HepG2 (cell line): ENCODE measurements around the gene PIK3R3. TPM values are rescaled to one million over a fixed set of nuclear protein-coding genes. Genes with fewer than 3 reads are reported as not detected.

Experiments
- AGO2 ChIP-seq: fragments of 200-400 bp; formaldehyde crosslinking; optimal IDR thresholded peaks from 2 replicates; pipeline ENCODE3; 2017; ENCODE audit warnings: mild to moderate bottlenecking, low read depth, low read length, moderate library complexity
- ATF7-NPFF ChIP-seq: sonication (generic); formaldehyde crosslinking; IDR thresholded peaks from 2 replicates; pipeline ENCODE4 v1.8.1; 2023; ENCODE audit warnings: mild to moderate bottlenecking, low read depth, missing genetic modification reagents, moderate library complexity
- CBX2 ChIP-seq, 2 experiments: fragments of 200-600 bp in 1 of 2; sonication (generic); formaldehyde crosslinking in 1 of 2; IDR thresholded peaks; 2 replicates each; pipeline versions ENCODE4 v1.7.0 to v1.8.1; 2018 to 2022; ENCODE audit warnings: low read depth in 2 of 2, low read length in 1 of 2, mild to moderate bottlenecking in 1 of 2, missing genetic modification reagents in 1 of 2
- CHD4 ChIP-seq: fragments of 200-600 bp; sonication (generic); IDR thresholded peaks from 2 replicates; pipeline ENCODE4 v1.7.0; 2017; ENCODE audit warnings: mild to moderate bottlenecking, low read length, borderline replicate concordance
- DMTF1 ChIP-seq: sonication (generic); formaldehyde crosslinking; IDR thresholded peaks from 2 replicates; pipeline ENCODE4 v1.4.0; 2020; ENCODE audit warnings: mild to moderate bottlenecking, missing genetic modification reagents
- DNMT3B ChIP-seq: conservative IDR thresholded peaks from 2 replicates; pipeline ENCODE4 v1.6.1; 2016; ENCODE audit warnings: missing biosample characterization, control low read depth
- HDAC2 ChIP-seq: sonication (generic); formaldehyde crosslinking; IDR thresholded peaks from 2 replicates; pipeline ENCODE4 v1.4.0; 2020; ENCODE audit warnings: missing genetic modification reagents
- HHEX ChIP-seq: IDR thresholded peaks from 2 replicates; pipeline ENCODE4 v1.6.1; 2016; ENCODE audit warnings: control low read depth
- HNRNPLL ChIP-seq: fragments of 200-400 bp; formaldehyde crosslinking; IDR thresholded peaks from 2 replicates; pipeline ENCODE4 v1.6.1; 2017; ENCODE audit warnings: mild to moderate bottlenecking, low read depth, low read length; ENCODE audit not compliant: poor library complexity, severe bottlenecking
- HOXA5 ChIP-seq: sonication (generic); formaldehyde crosslinking; IDR thresholded peaks from 2 replicates; pipeline ENCODE4 v1.4.0; 2020; ENCODE audit warnings: missing genetic modification reagents
- KDM6A ChIP-seq: IDR thresholded peaks from 2 replicates; pipeline ENCODE4 v1.6.1; 2016; ENCODE audit warnings: low read depth
- MAFF ChIP-seq: IDR thresholded peaks from 2 replicates; pipeline ENCODE4 v1.6.1; 2011; ENCODE audit warnings: low read depth, low read length, improper control_type of control experiment
- NFATC3 ChIP-seq: sonication (generic); formaldehyde crosslinking; IDR thresholded peaks from 2 replicates; pipeline ENCODE4 v1.5.1; 2020; ENCODE audit warnings: mild to moderate bottlenecking, missing genetic modification reagents
- NKX3-1 ChIP-seq: sonication (generic); formaldehyde crosslinking; IDR thresholded peaks from 2 replicates; pipeline ENCODE4 v1.5.0; 2020; ENCODE audit warnings: missing genetic modification reagents
- NR2C2 ChIP-seq: sonication (generic); formaldehyde crosslinking; IDR thresholded peaks from 2 replicates; pipeline ENCODE4 v1.4.0; 2020; ENCODE audit warnings: missing genetic modification reagents, mild to moderate bottlenecking, moderate library complexity, borderline replicate concordance
- SMC3 ChIP-seq: IDR thresholded peaks from 2 replicates; pipeline ENCODE4 v1.6.1; 2011; ENCODE audit warnings: low read length, improper control_type of control experiment
- SOX6 ChIP-seq, 2 experiments: fragments of 450-650 bp in 1 of 2; sonication (generic) in 1 of 2; formaldehyde crosslinking in 1 of 2; IDR thresholded peaks; 2 replicates each; pipeline versions ENCODE4 v1.4.0 to v1.6.1; 2017 to 2020; ENCODE audit warnings: antibody characterized with exemption in 1 of 2, mild to moderate bottlenecking in 1 of 2, missing genetic modification reagents in 1 of 2
- SP2 ChIP-seq: sonication (generic); formaldehyde crosslinking; IDR thresholded peaks from 2 replicates; pipeline ENCODE4 v1.5.1; 2020; ENCODE audit warnings: mild to moderate bottlenecking, missing genetic modification reagents
- SSRP1 ChIP-seq: IDR thresholded peaks from 2 replicates; pipeline ENCODE4 v1.6.1; 2016; ENCODE audit warnings: control low read depth
- TCF7 ChIP-seq: sonication (generic); IDR thresholded peaks from 2 replicates; pipeline ENCODE4 v1.6.1; 2016; ENCODE audit warnings: antibody characterized with exemption, low read depth
- ZBTB21 ChIP-seq: sonication (generic); formaldehyde crosslinking; IDR thresholded peaks from 2 replicates; pipeline ENCODE4 v1.4.0; 2020; ENCODE audit warnings: missing genetic modification reagents
- ZNF12 ChIP-seq: sonication (generic); formaldehyde crosslinking; IDR thresholded peaks from 2 replicates; pipeline ENCODE4 v1.5.0; 2020; ENCODE audit warnings: missing genetic modification reagents
- ZNF124 ChIP-seq: sonication (generic); formaldehyde crosslinking; IDR thresholded peaks from 2 replicates; pipeline ENCODE4 v1.4.0; 2020; ENCODE audit warnings: missing genetic modification reagents
- ZNF282 ChIP-seq: fragments of 450-650 bp; IDR thresholded peaks from 2 replicates; pipeline ENCODE4 v1.6.1; 2018; ENCODE audit not compliant: partially characterized antibody
- ZNF451 ChIP-seq: sonication (generic); formaldehyde crosslinking; IDR thresholded peaks from 2 replicates; pipeline ENCODE4 v1.5.0; 2020; ENCODE audit warnings: mild to moderate bottlenecking, missing genetic modification reagents
- ZNF546 ChIP-seq: sonication (generic); formaldehyde crosslinking; conservative IDR thresholded peaks from 2 replicates; pipeline ENCODE4 v1.8.1; 2023; ENCODE audit warnings: mild to moderate bottlenecking, missing genetic modification reagents
- ZNF562 ChIP-seq: sonication (generic); formaldehyde crosslinking; IDR thresholded peaks from 2 replicates; pipeline ENCODE4 v1.8.0; 2022; ENCODE audit warnings: missing genetic modification reagents, borderline replicate concordance
- ZNF577 ChIP-seq: sonication (generic); formaldehyde crosslinking; IDR thresholded peaks from 2 replicates; pipeline ENCODE4 v1.4.0; 2020; ENCODE audit warnings: mild to moderate bottlenecking, low read depth, missing genetic modification reagents, borderline replicate concordance
- ZNF691 ChIP-seq: sonication (generic); formaldehyde crosslinking; IDR thresholded peaks from 2 replicates; pipeline ENCODE4 v1.4.0; 2020; ENCODE audit warnings: missing genetic modification reagents, low read depth, mild to moderate bottlenecking, borderline replicate concordance
- ZNF773 ChIP-seq: sonication (generic); formaldehyde crosslinking; IDR thresholded peaks from 2 replicates; pipeline ENCODE4 v1.4.0; 2020; ENCODE audit warnings: missing genetic modification reagents, borderline replicate concordance
- polyA plus RNA-seq, 8 experiments: library from polyadenylated mRNA; depleted of rRNA in 3 of 8; stranded (reverse) in 7 of 8; unstranded in 1 of 8; fragments of >200 nt; fragmentation: Illumina TruSeq in 4 of 8; extraction: Trizol in 4 of 8; gene quantifications; 2 replicates each; pipeline versions ENCODE4 v1.2.1 to v1.2.3, GENCODE V29; 2011 to 2016; ENCODE audit warnings: low read depth in 4 of 8, missing spikeins in 1 of 8, mixed read lengths in 1 of 8; ENCODE audit not compliant: insufficient read depth in 1 of 8
- total RNA-seq, 5 experiments: library from RNA; depleted of rRNA; stranded (reverse); fragments of >200 nt; fragmentation: Illumina TruSeq; extraction: Trizol; gene quantifications; 2 replicates each; pipeline ENCODE4 v1.2.3, GENCODE V29; 2016; ENCODE audit warnings: low read depth in 1 of 5

PIK3R3 gene
- total and polyA plus RNA-seq, 2 of the 13 experiments (the other 11 are each of a cell fraction or from before 2014, with no cell fraction given), result 0.37 to 6.9 TPM

- TF ChIP-seq ZNF124 (CRISPR knock-in tag) (peak; percentile 70; the same call in 1 of the 2 replicates), SSRP1 (CRISPR knock-in tag) (no peak), ATF7-NPFF (CRISPR knock-in tag) (peak; percentile 99), ZNF451 (peak; percentile 98), SOX6 (IDR thresholded peaks at IDR 0.05) (no peak), SOX6 (CRISPR knock-in tag; IDR thresholded peaks at IDR 0.05) (peak; percentile 81), ZNF773 (CRISPR knock-in tag) (peak; percentile 0; the same call in 1 of the 2 replicates), ZNF691 (CRISPR knock-in tag) (peak; percentile 97), ZNF282 (no peak), HHEX (CRISPR knock-in tag) (no peak), DMTF1 (CRISPR knock-in tag) (0 out of 2 replicates have a peak, but pooled peaks have one; percentile 60), KDM6A (CRISPR knock-in tag) (no peak; the same call in 1 of the 2 replicates), SMC3 (no peak), CBX2 (IDR thresholded peaks at IDR 0.05; ENCODE audit: low read depth, low read length) (no peak; the same call in 1 of the 2 replicates), CBX2 (CRISPR knock-in tag; IDR thresholded peaks at IDR 0.05; ENCODE audit: low read depth) (no peak), NKX3-1 (CRISPR knock-in tag) (peak; percentile 99), DNMT3B (CRISPR knock-in tag) (peak; percentile 95; the same call in 1 of the 2 replicates), NR2C2 (CRISPR knock-in tag) (peak; percentile 45; the same call in 1 of the 2 replicates), CHD4 (no peak), HOXA5 (CRISPR knock-in tag) (peak; percentile 70; the same call in 1 of the 2 replicates), ZBTB21 (no peak), ZNF12 (peak; percentile 80; the same call in 1 of the 2 replicates), HNRNPLL (peak; percentile 76), ZNF546 (peak; percentile 97), ZNF577 (no peak; the same call in 1 of the 2 replicates), MAFF (no peak), ZNF562 (peak; percentile 98), NFATC3 (peak; percentile 99), HDAC2 (CRISPR knock-in tag) (peak; percentile 78), AGO2 (no peak), TCF7 (no peak), SP2 (CRISPR knock-in tag) (peak; percentile 72)
These were observed at the start of gene PIK3R3 (continued) for GRCh38 chr1:46132529-46133180.
